ENCODE results near the gene ANKS1B.

ANKS1B gene

GRCh38 chr12:98883231-98883630 is 1101.5 kb downstream of the ANKS1B start:
- DNase-seq (ENCODE audit: low read depth in 2 of 2) = no peak

GRCh38 chr12:98882526-98882925 is 1102.2 kb downstream of the ANKS1B start:
- DNase-seq (ENCODE audit: low read depth in 2 of 2) = no peak

GRCh38 chr12:98873776-98874175 is 1111.0 kb downstream of the ANKS1B start:
- DNase-seq (ENCODE audit: low read depth in 2 of 2) = no peak

- DNase-seq (ENCODE audit: low read depth in 2 of 2) = no peak
Observed at GRCh38 chr12:98870504-98870903, 1114.2 kb downstream of the ANKS1B start.

- no peak for DNase-seq (ENCODE audit: low read depth in 2 of 2)
Observed at GRCh38 chr12:98869886-98870503, 1114.7 kb downstream of the ANKS1B start.

GRCh38 chr12:98868538-98868937 is 1116.2 kb downstream of the ANKS1B start:
- no peak for DNase-seq (ENCODE audit: low read depth in 2 of 2)

- DNase-seq (ENCODE audit: low read depth in 2 of 2) = no peak
Observed at GRCh38 chr12:98868076-98868475, 1116.7 kb downstream of the ANKS1B start.

GRCh38 chr12:98864363-98864762 is 1120.4 kb downstream of the ANKS1B start:
- no peak for DNase-seq (ENCODE audit: low read depth in 2 of 2)

- no peak for DNase-seq (ENCODE audit: low read depth in 2 of 2)
Observed at GRCh38 chr12:98863167-98863566, 1121.6 kb downstream of the ANKS1B start.

- DNase-seq (ENCODE audit: low read depth in 2 of 2) = no peak
Observed at GRCh38 chr12:98861251-98861650, 1123.5 kb downstream of the ANKS1B start.

- DNase-seq (ENCODE audit: low read depth in 2 of 2) = no peak
Observed at GRCh38 chr12:98856897-98857540, 1127.7 kb downstream of the ANKS1B start.

- no peak for DNase-seq (ENCODE audit: low read depth in 2 of 2)
Observed at GRCh38 chr12:98852181-98852580, 1132.6 kb downstream of the ANKS1B start.

GRCh38 chr12:98847242-98847641 is 1137.5 kb downstream of the ANKS1B start:
- DNase-seq (ENCODE audit: low read depth in 2 of 2) = no peak

GRCh38 chr12:98845957-98846356 is 1138.8 kb downstream of the ANKS1B start:
- no peak for DNase-seq (ENCODE audit: low read depth in 2 of 2)

- no peak for DNase-seq (ENCODE audit: low read depth in 2 of 2)
Observed at GRCh38 chr12:98840325-98840724, 1144.4 kb downstream of the ANKS1B start.

GRCh38 chr12:98838231-98838647 is 1146.5 kb downstream of the ANKS1B start:
- peak; percentile 23 to 24 for DNase-seq (ENCODE audit: low read depth in 2 of 2)

- peak; percentile 64 to 65 for DNase-seq (ENCODE audit: low read depth in 2 of 2)
Observed at GRCh38 chr12:98837134-98837752, 1147.5 kb downstream of the ANKS1B start.

- no peak for DNase-seq (ENCODE audit: low read depth in 2 of 2)
Observed at GRCh38 chr12:98830657-98831056, 1154.1 kb downstream of the ANKS1B start.

GRCh38 chr12:98828802-98829600 is 1155.7 kb downstream of the ANKS1B start:
- no peak for DNase-seq (ENCODE audit: low read depth in 2 of 2)

GRCh38 chr12:98823012-98823411 is 1161.7 kb downstream of the ANKS1B start:
- DNase-seq (ENCODE audit: low read depth in 2 of 2) = no peak

GRCh38 chr12:98821866-98822265 is 1162.9 kb downstream of the ANKS1B start:
- no peak for DNase-seq (ENCODE audit: low read depth in 2 of 2)

- no peak for DNase-seq (ENCODE audit: low read depth in 2 of 2)
Observed at GRCh38 chr12:98821232-98821631, 1163.5 kb downstream of the ANKS1B start.
